ENCODE measurements around the gene TTC14.

DNA sequence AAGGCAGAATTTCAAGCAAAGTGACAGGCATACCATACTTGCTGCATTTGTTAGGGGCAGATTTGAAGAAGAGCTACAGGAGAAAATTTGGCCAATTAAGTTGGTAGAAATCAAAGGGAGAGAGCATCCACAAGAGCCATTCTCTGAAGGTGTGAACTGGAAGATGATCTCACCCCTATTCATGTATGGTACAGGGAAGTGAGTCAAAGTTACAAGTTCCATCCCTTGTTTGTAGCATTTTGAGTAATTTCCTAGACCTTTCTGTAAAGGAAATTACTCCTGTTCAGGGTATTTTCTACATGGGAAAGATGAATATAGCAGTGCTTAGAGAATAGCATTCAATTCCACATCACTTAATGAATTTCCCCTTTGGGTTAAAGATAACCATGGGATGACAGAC lies 28.4 kb downstream of the TTC14 start:
- TF ChIP-seq, protein P1, sequence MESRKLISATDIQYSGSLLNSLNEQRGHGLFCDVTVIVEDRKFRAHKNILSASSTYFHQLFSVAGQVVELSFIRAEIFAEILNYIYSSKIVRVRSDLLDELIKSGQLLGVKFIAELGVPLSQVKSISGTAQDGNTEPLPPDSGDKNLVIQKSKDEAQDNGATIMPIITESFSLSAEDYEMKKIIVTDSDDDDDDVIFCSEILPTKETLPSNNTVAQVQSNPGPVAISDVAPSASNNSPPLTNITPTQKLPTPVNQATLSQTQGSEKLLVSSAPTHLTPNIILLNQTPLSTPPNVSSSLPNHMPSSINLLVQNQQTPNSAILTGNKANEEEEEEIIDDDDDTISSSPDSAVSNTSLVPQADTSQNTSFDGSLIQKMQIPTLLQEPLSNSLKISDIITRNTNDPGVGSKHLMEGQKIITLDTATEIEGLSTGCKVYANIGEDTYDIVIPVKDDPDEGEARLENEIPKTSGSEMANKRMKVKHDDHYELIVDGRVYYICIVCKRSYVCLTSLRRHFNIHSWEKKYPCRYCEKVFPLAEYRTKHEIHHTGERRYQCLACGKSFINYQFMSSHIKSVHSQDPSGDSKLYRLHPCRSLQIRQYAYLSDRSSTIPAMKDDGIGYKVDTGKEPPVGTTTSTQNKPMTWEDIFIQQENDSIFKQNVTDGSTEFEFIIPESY (IDR thresholded peaks at IDR 0.05) = no peak
- TF ChIP-seq RAD21 (IDR thresholded peaks at IDR 0.05) (no peak), SP1 (IDR thresholded peaks at IDR 0.05) (no peak), YY1 (IDR thresholded peaks at IDR 0.05) (no peak), JUND (IDR thresholded peaks at IDR 0.05) (no peak), TAF1 (conservative IDR thresholded peaks at IDR 0.05) (no peak), FOXA1 (IDR thresholded peaks at IDR 0.05) (no peak), FOXA2 (IDR thresholded peaks at IDR 0.05) (no peak), HNF4G (IDR thresholded peaks at IDR 0.05) (no peak)
- TF ChIP-seq, protein P2, sequence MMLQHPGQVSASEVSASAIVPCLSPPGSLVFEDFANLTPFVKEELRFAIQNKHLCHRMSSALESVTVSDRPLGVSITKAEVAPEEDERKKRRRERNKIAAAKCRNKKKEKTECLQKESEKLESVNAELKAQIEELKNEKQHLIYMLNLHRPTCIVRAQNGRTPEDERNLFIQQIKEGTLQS (IDR thresholded peaks at IDR 0.05) = no peak
- TF ChIP-seq, protein P3, sequence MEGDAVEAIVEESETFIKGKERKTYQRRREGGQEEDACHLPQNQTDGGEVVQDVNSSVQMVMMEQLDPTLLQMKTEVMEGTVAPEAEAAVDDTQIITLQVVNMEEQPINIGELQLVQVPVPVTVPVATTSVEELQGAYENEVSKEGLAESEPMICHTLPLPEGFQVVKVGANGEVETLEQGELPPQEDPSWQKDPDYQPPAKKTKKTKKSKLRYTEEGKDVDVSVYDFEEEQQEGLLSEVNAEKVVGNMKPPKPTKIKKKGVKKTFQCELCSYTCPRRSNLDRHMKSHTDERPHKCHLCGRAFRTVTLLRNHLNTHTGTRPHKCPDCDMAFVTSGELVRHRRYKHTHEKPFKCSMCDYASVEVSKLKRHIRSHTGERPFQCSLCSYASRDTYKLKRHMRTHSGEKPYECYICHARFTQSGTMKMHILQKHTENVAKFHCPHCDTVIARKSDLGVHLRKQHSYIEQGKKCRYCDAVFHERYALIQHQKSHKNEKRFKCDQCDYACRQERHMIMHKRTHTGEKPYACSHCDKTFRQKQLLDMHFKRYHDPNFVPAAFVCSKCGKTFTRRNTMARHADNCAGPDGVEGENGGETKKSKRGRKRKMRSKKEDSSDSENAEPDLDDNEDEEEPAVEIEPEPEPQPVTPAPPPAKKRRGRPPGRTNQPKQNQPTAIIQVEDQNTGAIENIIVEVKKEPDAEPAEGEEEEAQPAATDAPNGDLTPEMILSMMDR (IDR thresholded peaks at IDR 0.05; ENCODE audit: low read depth, low read length, missing input control) = no peak
- TF ChIP-seq, protein P4, sequence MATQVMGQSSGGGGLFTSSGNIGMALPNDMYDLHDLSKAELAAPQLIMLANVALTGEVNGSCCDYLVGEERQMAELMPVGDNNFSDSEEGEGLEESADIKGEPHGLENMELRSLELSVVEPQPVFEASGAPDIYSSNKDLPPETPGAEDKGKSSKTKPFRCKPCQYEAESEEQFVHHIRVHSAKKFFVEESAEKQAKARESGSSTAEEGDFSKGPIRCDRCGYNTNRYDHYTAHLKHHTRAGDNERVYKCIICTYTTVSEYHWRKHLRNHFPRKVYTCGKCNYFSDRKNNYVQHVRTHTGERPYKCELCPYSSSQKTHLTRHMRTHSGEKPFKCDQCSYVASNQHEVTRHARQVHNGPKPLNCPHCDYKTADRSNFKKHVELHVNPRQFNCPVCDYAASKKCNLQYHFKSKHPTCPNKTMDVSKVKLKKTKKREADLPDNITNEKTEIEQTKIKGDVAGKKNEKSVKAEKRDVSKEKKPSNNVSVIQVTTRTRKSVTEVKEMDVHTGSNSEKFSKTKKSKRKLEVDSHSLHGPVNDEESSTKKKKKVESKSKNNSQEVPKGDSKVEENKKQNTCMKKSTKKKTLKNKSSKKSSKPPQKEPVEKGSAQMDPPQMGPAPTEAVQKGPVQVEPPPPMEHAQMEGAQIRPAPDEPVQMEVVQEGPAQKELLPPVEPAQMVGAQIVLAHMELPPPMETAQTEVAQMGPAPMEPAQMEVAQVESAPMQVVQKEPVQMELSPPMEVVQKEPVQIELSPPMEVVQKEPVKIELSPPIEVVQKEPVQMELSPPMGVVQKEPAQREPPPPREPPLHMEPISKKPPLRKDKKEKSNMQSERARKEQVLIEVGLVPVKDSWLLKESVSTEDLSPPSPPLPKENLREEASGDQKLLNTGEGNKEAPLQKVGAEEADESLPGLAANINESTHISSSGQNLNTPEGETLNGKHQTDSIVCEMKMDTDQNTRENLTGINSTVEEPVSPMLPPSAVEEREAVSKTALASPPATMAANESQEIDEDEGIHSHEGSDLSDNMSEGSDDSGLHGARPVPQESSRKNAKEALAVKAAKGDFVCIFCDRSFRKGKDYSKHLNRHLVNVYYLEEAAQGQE (IDR thresholded peaks at IDR 0.05) = no peak
- TF ChIP-seq, protein P5, sequence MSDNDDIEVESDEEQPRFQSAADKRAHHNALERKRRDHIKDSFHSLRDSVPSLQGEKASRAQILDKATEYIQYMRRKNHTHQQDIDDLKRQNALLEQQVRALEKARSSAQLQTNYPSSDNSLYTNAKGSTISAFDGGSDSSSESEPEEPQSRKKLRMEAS (IDR thresholded peaks at IDR 0.05) = no peak
